Stimulated activated CD4-positive, alpha-beta T cell treated with anti-CD3 and anti-CD28 coated beads, Interleukin-1b, Interleukin-23, amount 100 ng/mL, for 24 hours (primary cell): ENCODE results near the gene GAPT.

Source experiments
- DNase-seq, 4 experiments: peaks; one replicate each; pipeline ENCODE4 v3.0.0-alpha.2; 2020; ENCODE audit warnings: low read depth in 4 of 4, low spot score in 1 of 4

The GAPT gene

DNA sequence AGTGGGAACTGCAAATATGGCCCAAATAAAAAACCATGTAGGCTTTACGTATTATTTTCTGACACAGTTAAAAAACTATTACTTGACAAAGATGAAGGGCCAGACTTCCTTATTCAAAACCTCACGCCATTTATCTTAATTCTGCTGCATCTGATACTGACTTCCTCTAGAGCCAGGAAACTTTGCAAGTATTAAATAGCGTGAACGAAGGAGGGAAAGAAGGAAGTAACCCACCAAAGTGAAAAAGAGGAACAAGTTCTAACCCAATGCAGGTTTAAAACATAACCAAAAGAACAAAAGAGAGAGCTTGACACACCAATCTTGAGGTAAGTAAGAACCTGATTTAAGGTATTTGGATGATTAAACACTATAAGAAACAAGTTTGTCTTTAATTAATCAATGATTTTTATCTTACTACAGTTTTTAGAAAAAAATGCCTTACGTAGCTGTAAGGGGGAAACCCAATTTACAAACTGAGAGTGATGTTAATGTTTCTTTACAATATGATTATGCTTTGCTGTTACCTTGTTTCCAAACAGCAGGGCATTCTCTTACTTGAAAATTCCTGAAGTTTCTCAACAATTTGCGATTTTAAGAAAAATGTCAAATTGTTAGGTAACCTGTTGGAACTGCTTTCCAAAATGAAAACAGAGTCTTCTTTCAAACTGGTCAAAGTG, at the start of gene GAPT:
TSS of gene GAPT (plus strand) at position 220 of the 677 bp plus-strand sequence. CDS start 3,102 bp downstream, outside the sequence.
- DNase-seq, result no peak

DNA sequence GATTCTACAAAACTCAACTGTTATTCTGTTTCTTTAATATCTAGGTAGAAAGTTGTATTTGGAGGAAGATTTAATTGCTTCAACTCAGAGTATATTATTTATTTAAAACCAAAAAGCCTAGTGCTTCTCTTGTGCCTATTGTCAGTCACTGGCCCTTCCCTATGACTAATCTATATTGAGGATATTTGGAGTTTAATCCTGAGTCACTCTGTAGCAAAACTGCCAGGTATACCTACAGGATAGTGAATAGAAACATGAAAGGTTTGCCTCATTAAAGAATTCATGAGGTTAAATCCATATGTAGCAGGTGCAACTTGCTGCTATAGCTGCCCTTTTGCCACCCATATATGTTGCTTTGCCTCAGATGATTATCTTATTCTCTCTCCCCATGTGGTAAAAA, 46.4 kb upstream of the GAPT start:
- no peak for DNase-seq

DNA sequence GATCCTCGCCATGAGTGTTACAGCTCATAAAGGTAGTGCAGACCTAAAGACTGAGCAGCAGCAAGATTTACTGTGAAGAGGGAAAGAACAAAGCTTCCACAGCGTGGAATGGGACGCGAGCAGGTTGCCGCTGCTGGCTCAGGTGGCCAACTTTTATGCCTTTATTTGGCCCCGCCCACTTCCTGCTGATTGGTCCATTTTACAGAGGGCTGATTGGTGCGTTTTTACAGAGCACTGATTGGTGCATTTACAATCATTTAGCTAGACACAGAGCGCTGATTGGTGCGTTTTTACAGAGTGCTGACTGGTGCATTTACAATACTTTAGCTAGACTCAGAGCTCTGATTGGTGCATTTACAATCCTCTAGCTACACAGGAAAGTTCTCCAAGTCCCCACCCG, 45.2 kb upstream of the GAPT start:
- DNase-seq, result no peak

DNA sequence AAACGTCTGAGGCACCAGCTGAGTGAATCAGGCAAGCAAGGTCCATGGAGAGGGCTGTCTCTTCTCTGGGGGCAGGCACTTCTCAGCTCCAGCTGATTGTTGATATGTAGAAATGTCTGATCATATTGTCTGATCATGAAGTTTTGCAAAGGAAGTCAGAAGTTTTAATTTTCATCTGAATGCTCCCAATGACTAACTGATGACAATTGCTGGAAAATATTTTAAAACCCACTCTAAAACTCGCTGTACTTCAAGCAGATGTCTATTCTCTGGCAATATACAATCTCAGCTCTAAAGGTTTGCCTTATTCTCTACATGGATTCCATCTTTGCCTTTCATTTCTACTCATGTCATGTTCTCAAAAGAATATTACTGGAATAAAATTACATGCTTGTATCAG, 44.0 kb upstream of the GAPT start:
- no peak for DNase-seq

DNA sequence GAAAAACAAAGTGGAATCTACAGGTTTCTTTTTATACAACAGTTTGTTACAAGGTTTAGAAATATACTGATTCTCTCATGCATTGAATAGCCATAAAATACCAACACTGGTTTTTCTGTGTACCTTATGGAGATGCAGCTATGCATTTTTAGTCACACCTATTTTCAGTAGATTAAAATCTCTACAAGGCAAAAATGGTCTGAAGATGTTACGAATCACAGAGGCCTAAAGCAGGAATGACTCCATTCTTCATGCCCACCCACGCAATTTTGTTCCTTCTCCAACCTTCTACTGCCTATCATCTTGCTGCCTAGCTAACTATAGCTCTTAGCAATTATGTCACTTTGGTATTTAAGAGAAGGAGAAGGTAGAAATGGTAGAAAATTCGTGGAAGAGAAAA, 41.2 kb upstream of the GAPT start:
- no peak for DNase-seq

DNA sequence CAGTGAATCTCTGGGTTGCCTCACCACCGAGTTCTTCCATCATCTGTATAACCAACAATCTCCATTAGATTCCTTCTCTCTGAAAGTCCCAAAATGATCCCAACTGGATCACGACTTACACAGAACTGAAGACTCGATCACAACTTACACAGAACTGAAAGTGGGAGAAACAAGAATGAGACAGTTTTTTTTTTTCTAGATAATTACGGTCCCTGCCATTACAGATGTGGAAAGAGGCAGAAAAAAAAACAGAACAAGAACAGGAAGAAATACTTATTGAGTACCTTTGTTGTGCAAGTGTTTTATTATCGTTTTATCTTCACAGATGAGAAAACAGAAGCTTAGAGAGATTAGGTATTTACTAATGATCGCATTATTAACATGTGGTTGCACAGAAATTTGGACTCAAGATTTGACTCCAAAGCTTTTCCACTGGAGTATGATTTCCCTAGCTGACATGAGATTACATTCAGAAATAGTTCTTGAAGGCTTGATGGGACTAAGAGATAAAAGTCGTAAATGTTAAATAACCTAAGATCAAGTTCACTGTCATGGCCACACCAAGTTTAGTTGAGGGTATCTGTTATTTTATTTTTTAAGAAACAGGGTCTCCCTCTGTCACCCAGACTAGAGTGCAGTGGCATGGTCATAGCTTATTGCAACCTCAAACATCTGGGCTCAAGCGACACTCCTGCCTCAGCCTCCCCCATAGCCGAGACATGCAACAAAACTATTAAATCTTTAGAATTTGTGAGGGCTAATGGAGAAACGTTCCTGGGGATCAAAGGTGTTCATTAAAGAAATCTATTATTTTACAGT, 40.2 kb upstream of the GAPT start:
- DNase-seq, result no peak

DNA sequence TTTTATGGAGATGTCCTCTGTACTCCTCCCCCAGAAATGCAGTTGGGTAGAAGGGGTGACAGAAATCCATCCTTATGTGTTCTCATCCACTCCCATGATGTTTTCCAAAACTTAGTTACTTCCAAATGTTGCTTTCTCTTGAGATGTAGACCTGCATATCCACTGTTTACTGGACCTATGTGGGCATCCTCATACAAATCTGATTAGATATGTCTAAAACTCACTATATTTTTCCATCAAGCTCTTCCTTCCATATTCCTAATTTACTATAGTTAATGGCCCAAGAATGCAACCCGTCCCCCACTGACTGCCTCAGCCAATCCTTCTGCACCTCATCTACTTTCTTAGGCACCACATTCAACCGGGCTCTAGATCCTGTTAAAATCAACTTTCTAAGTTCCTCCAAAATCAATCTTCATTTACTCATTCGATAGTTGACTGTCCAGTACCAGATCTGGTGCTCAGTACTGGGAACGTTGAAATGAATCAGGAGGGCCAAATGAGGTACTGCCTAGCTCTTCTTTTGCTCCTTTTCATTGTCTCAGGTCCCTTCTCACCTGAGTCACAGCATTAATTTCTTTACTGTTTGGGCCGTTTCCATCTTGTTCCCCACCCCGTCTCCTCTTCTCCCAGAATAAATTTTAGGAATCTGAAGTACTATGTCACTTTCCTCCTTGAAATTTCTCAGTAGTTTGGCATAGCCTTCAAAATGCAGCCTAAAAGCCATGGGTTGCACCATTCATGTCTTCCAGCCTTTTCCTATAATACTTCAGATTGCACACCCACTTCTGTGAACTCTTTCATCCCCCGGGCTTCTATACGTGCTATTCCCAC, 39.3 kb upstream of the GAPT start:
- DNase-seq, result no peak

DNA sequence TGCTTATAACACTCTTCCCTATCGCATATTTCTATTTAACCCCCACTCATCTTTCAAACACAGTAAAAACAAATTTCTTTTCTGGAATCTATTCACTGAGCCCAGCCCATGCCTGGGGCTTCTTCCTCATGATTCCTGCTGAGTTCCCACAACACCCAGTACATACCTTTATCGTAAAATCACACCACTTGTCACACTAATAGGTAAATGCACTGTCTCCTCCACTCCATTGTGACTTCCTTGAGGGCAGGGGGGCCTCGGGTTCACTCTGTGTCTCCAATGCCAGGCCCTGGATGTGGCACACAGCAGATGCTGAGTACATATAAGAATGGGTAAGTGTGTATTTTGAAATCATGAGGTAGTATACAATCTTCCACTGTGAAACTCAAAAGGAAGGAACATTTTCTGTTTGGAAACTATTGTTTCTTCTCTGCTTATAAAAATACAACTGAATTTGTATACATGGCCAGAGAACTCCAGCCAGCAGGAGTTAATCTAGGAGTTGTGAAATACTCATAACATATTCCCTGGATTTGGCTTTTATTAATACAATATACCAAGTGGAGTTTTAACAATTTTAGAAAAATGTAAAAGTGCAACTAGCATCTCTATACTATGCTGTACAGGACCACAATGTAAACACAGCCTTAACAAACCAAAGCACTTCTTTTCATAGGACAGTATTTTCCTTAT, 38.5 kb upstream of the GAPT start:
- DNase-seq, result no peak

DNA sequence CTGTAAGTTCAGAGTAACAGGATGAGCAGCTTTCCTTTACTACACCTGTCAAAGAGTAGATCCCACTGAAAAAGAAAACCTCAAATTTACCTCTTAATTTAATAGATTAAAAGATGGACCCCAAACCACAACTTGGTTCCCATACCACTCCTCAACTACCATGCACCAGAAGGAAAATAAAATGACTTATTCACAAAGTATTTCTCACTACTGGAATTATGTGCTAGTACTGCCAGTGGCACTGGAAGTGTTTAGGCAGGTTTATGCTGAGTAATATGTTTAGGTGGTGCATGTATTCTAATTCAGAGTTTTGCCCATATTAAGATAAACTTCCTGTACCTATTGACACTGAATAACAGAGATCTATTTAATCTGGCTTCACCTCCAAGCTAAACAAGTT, 37.9 kb upstream of the GAPT start:
- no peak for DNase-seq

DNA sequence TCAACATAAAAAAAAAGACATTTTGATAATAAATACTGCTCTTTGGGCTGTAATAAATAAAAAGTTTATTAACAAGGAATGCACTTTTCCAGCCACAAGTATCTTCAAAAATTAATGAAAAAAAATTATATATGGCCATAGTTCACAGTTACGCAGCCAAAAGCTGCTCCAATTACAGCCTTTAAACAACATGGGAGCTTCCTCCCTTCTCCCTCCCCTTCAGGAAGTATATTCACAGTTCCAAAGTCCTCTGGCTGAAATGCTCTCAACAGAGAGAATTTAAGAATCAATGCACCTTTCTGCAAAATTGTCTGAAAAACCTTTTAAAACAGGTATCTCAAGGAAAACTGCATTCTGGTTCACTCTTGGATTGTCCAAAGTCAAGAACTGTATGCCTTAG, 37.2 kb upstream of the GAPT start:
- no peak for DNase-seq

DNA sequence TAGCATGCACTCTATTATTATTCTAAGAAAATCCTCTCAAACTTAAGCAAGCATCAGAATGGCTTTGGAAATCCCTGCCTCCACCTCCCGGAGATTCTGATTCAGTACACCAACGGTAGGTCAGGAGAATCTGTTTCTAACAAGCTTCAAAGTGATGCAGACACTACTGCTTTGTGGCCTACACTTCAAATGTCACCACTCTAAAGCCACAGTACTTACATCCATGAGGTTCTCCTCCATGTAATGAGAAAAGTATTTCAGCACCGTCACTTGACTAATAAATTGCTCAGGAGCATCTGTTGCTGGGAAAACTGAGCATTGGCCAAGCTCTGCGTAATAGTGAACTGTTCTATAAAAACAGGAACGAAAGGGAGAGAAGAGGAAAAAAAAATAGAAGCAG, 36.2 kb upstream of the GAPT start:
- no peak for DNase-seq

DNA sequence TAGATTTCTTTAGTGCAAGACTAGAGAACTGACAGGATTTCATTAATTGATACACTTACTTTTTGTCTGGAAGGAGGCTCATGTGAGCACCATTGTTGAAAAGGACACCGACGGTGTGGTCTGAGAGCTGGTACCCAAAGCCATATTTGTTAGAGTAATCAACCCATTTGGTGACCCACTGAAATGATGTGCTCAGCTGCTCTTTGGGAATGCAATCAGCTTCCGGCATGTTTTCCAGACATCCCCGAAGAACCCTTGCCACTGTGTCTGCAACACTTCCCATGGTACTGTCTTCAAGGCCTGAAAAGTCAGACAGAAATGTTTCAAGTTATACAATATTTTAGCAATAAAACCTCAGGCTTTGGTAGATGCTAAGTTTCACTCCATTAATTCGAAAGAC, 35.8 kb upstream of the GAPT start:
- DNase-seq, result no peak

DNA sequence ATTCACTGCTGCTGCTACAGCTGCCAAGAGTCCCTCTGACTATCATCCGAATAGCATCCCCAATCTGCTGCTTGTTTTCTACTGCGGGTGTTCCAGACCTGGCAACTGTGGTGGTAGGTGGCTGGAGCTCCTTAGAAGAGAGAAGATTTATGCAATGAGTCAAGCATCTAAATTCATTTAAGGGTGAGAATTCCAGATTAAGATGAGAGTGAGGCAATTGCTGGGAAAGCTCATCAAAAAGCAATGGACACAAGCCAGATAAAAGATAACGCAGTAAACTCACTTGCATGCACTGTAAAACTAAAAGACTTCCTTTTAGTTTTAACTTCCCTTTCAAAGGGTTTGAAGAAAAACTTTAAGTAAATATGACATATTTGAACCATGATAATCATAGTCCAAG, 35.2 kb upstream of the GAPT start:
- no peak for DNase-seq

DNA sequence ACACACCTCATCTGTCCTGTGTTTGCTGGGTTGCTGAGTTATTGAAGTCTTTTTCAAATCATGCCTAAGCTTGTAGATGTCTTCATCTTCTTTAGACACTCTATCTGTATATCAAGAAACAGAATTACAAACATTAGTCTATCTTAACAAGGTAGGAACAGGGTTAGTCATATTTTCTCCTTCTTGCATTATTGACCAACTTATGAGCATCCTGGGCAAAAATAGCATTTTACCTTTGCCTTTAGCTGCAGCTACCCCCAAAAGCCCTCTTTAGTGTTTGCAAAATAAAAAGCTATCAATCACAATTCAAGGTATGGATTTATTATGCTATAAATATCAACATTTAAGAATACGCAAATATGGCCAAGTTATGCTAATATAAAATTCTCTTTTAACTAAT, 34.7 kb upstream of the GAPT start:
- DNase-seq, result no peak

DNA sequence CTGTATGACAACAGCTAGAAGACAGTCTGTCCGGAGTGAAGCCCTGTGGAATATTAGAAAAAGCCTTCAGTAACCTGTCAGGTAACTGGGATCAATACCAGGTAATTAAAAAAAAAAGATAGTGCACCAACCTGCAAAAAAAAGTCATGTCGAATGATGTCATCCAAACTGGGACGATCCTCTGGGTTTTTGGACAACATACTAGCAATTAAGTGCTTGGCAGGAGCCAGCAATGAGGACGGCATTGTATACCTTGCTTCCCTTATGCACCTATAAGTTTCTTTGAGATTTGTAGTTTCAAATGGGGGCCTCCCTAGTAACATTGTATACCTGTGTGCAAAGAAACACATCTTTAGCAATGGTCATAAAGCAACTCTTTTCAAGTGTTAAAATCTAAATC, 34.2 kb upstream of the GAPT start:
- no peak for DNase-seq

DNA sequence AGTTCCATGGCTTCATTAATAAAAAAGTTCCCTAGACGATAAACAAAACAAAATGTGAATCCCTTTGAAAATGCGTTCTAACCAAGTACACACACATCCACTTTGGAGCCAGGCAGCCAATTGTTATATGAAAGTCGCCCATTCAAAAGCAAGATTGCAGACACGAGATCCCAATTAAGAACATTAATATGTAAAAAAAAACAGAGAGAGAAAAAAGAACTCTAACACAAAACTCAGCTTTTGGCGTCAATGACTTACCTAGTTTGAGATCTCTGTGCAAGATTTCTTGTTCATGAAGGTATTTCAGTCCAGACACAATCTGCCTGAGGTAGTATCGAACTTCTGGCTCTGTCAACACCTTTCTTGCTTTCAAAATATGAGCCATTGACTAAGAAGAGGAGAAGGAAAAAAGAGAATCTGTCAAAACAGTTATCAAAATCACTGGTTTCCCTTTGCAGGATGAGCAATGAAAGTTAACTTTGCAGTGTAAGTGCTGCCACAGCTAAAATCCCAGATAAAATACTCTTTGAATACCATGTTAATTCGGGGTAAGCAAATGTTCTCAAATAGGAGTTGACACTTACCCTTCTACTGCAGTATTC, 33.0 kb upstream of the GAPT start:
- DNase-seq, result no peak

DNA sequence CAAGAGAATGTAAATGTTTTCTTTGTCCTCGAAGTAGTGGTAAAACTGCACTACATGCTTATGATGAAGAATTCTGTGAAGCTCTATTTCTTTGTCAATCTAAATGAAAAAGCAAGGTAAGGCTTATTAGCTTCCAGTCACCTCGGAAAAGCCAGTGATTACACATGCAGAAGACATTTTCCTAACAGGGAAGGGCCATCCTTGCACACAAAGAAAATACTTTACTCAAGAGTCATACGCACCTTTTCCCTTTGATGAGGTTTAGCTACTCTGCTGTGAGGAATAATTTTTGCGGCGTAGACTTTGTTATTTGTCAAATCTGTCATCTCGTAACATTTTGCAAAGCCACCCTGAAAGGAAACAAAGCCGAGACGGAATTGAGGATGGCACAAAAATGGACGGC, 32.5 kb upstream of the GAPT start:
- DNase-seq, result no peak

DNA sequence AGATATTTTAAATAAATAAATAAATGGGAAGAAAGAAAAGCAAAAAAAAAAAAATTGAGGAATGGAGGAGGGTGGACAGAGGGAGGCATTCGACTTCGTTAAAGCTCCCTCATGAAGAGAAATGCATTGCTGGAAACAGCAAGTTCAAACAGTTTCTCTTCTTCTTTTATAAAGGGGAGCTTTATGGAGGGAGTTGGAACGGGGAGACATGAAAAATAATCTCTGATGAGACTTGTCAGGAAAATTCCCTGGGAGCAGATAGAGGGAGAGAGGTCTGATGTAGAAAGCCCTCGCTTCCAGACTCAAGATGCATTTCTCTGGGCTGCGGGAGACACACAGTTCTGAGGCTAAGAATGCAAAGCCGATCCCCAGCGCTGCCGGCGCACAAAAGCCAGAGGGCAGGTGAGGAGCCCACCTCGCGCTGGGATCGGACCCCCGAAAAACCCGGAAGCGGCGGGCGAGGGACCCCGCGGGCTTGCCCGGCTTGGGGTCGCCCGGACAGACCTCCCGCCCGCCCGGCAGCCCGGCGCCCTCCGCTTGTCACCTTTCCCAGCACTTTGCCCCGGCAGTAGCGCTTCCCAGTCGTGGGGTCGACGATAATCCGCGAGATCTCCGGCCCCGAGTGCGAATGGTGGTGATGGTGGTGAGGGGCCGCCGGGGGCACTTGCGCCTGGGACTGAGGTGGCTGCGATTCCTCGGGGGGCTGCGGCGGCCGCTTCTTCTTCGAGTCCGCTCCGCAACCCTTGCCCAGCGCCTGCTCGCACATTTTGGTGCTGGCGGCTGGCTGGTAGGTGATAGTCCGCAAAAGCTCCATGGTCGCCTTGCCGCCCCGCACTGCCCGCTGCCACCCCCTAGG, 31.9 kb upstream of the GAPT start:
- DNase-seq, result no peak

DNA sequence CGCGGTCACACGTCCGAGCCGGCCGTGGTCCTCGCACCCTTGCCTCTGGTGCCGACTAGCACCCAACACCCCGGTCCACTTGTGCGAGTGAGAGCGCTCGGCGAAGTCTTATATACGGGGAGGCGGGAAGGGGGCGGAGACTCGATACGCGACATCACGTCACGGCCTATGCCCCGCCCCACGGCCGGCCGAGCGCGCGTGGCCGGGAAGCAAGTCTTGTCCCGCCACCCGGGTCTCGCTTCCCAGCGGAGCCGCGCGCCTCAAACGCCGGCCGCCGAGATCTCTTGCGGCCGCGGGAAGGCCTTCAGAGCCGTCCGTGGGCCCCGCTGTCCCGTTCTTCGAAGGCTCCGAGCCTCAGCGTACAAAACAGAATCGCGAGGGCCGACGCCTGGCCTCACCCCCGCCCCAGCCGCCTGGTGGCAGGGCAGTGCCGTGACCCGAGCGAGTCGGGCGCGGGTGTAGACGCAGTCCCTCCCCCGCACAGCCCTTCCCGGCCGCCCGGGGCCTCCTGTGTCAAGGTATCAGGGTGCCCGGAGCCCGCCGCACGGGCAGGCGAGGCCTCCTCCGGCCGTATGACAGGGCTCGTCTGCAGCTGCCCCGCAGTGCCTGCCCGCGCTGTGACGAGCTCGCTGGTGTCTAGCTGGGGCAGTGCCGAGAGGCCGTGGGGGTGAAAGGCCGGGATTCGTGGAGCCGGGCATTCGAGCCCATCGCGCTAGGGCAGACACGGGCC, 31.1 kb upstream of the GAPT start, which contains the start of gene PLK2:
TSS of gene PLK2 (minus strand) at position 85 of the 730 bp plus-strand sequence. CDS start 127 bp downstream, outside the sequence.
- DNase-seq, result peak; percentile 72 to 83 (median 78)
